Gastroesophageal sphincter (tissue), 4 donors: ENCODE results near the gene CDKL1. TPM values are rescaled to one million over a fixed set of nuclear protein-coding genes. Genes with fewer than 3 reads are reported as not detected.
"Not testable (repeated sequence)": the region's sequence is repeated elsewhere in the genome, so short reads cannot be mapped to it uniquely, and the experiment has no call there.

Experiments used
- ATAC-seq: fragments of 150-250 bp; one replicate; pipeline ENCODE4 v1.9.1; 2016; ENCODE audit warnings: mild to moderate bottlenecking, moderate library complexity
- H3K27ac ChIP-seq, 4 donors: fragments of 200-600 bp; sonication (generic) in 3 of 4; 1 replicate in 3 of 4; 2 replicates in 1 of 4; pipeline ENCODE4 v1.5.1; 2016 to 2019
- H3K27me3 ChIP-seq: fragments of 200-600 bp; sonication (generic); one replicate; pipeline ENCODE4 v1.5.1; 2019
- H3K36me3 ChIP-seq, 2 donors: fragments of 200-600 bp; sonication (generic); one replicate each; pipeline ENCODE4 v1.5.1; 2019; ENCODE audit warnings: control low read depth in 1 of 2
- H3K4me1 ChIP-seq, 3 donors: fragments of 200-600 bp; sonication (generic); 1 replicate in 2 of 3; 2 replicates in 1 of 3; pipeline ENCODE4 v1.5.1; 2016 to 2019; ENCODE audit warnings: control low read depth in 2 of 3
- H3K4me3 ChIP-seq, 2 donors: fragments of 200-600 bp; sonication (generic); one replicate each; pipeline ENCODE4 v1.5.1; 2019; ENCODE audit warnings: mild to moderate bottlenecking in 1 of 2, moderate library complexity in 1 of 2
- H3K9me3 ChIP-seq, 3 donors: fragments of 200-600 bp; sonication (generic); one replicate each; pipeline ENCODE4 v1.5.1; 2017 to 2019; ENCODE audit warnings: control low read depth in 2 of 3
- EP300 ChIP-seq: sonication (generic); formaldehyde crosslinking; IDR thresholded peaks from one replicate; pipeline ENCODE4 v1.6.1; 2017; ENCODE audit warnings: antibody characterized with exemption, mild to moderate bottlenecking
- POLR2A ChIP-seq, 2 donors: fragments of 450-650 bp; IDR thresholded peaks; one replicate each; pipeline ENCODE4 v1.6.1; 2017; ENCODE audit warnings: antibody characterized with exemption in 2 of 2, mild to moderate bottlenecking in 2 of 2, moderate library complexity in 1 of 2
- POLR2AphosphoS5 ChIP-seq: sonication (generic); formaldehyde crosslinking; IDR thresholded peaks from one replicate; pipeline ENCODE4 v1.6.1; 2017; ENCODE audit warnings: antibody characterized with exemption
- WGBS, 2 donors: methylation state at CpG; one replicate each; pipeline ENCODE4 v1.1.5; 2018; ENCODE audit warnings: low coverage in 1 of 2; 5-methylcytosine and 5-hydroxymethylcytosine counted together
- total RNA-seq, 4 donors: library from RNA; depleted of rRNA; stranded (reverse); fragments of >200 nt; gene quantifications; one replicate each; pipeline ENCODE4 v1.1.0, GENCODE V29; 2016
- TF ChIP-seq, protein P1 (sequence below), 4 experiments: fragments of 200-600 bp in 2 of 4; fragments of 450-650 bp in 2 of 4; sonication (generic) in 1 of 4; IDR thresholded peaks; one replicate each; pipeline ENCODE4 v1.5.1; 2017 to 2019; ENCODE audit warnings: antibody characterized with exemption in 4 of 4, mild to moderate bottlenecking in 2 of 4, moderate library complexity in 2 of 4

The CDKL1 gene
- total RNA-seq, 4 donors from 2014 or later, result 4.2 to 10.3 (median 6.2) TPM

- no peak for TF ChIP-seq POLR2AphosphoS5
- no peak for TF ChIP-seq POLR2A (IDR thresholded peaks at IDR 0.05)
- TF ChIP-seq, protein P1, sequence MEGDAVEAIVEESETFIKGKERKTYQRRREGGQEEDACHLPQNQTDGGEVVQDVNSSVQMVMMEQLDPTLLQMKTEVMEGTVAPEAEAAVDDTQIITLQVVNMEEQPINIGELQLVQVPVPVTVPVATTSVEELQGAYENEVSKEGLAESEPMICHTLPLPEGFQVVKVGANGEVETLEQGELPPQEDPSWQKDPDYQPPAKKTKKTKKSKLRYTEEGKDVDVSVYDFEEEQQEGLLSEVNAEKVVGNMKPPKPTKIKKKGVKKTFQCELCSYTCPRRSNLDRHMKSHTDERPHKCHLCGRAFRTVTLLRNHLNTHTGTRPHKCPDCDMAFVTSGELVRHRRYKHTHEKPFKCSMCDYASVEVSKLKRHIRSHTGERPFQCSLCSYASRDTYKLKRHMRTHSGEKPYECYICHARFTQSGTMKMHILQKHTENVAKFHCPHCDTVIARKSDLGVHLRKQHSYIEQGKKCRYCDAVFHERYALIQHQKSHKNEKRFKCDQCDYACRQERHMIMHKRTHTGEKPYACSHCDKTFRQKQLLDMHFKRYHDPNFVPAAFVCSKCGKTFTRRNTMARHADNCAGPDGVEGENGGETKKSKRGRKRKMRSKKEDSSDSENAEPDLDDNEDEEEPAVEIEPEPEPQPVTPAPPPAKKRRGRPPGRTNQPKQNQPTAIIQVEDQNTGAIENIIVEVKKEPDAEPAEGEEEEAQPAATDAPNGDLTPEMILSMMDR (IDR thresholded peaks at IDR 0.05), result no peak
- TF ChIP-seq EP300, result no peak
- Histone ChIP-seq H3K36me3 (peaks cover 0 to 8% of the 10 kb centered on the region in 2 donors), H3K27me3 (no peaks in the 10 kb centered on the region), H3K4me3 (no peak overlapping the region), H3K4me1 (no peaks in the 10 kb centered on the region), H3K27ac (no peak overlapping the region), H3K9me3 (no peaks in the 10 kb centered on the region)
- no peak for ATAC-seq
- 87 to 100% methylated on average over 2 to 4 of the region's 4 CpGs for WGBS, 2 donors
Observed at GRCh38 chr14:50357753-50358395, 38.8 kb downstream of the CDKL1 start.

DNA sequence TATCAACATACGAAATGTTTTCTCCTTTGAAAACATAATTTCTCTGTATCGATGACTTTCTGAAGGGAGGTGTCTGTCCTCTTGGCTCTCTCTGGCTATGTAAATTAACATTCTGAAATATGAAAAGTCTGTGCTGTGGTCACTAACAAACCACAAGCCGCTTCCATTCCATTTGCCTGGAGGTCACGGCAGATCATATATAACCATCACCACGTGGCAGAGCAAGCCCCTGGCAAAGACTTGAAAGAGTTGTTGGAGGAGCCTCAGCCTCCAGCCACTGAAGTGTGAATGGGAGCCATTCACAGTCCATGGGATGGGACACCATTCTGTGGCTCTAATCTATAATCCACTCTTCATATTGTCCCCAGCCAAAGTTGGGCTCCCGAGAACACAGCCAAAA is 39.6 kb downstream of the CDKL1 start:
- no peak overlapping the region for H3K27ac ChIP-seq
- 67 to 78% methylated on average over 6 of the region's 6 CpGs for WGBS, 2 donors
- H3K9me3 ChIP-seq, result no peaks in the 10 kb centered on the region
- no peak overlapping the region for H3K4me3 ChIP-seq
- H3K4me1 ChIP-seq, result no peaks in the 10 kb centered on the region
- ATAC-seq, result no peak
- no peaks in the 10 kb centered on the region for H3K27me3 ChIP-seq
- peaks cover 0 to 8% of the 10 kb centered on the region in 2 donors for H3K36me3 ChIP-seq
- TF ChIP-seq, protein P1 (IDR thresholded peaks at IDR 0.05), result no peak
- TF ChIP-seq POLR2A (IDR thresholded peaks at IDR 0.05) (no peak), EP300 (no peak), POLR2AphosphoS5 (no peak)

- H3K27me3 ChIP-seq, H3K27ac ChIP-seq, H3K9me3 ChIP-seq, ATAC-seq, H3K36me3 ChIP-seq, H3K4me1 ChIP-seq, H3K4me3 ChIP-seq: not testable (repeated sequence)
- 76 to 87% methylated on average over 3 of the region's 3 CpGs for WGBS, 2 donors
Observed at GRCh38 chr14:50356283-50356682, 40.4 kb downstream of the CDKL1 start.

DNA sequence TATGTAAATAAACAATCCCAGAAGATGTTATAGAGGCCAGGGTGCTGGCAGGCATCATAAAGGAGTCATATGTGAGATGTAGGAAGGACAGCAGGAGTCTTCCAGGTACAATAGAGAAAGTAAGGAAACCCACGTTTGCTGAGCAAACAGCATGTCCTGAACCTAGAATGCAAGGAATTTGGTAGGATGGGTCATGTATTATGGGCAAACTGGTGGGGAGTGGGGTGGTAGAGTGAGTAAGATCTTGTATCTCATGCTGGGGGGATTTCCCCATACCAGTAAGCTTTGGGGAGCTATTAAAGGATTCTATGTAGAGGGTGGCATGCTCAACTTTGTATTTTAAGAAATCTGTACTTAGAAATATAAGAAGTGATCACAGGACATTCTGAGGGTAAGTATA is 41.0 kb downstream of the CDKL1 start:
- Histone ChIP-seq H3K4me1 (no peaks in the 10 kb centered on the region), H3K27me3 (no peaks in the 10 kb centered on the region), H3K4me3 (no peak overlapping the region), H3K36me3 (peaks cover 0 to 8% of the 10 kb centered on the region in 2 donors), H3K27ac (no peak overlapping the region), H3K9me3 (no peaks in the 10 kb centered on the region)
- ATAC-seq, result no peak
- TF ChIP-seq, protein P1 (IDR thresholded peaks at IDR 0.05), result no peak
- no peak for TF ChIP-seq POLR2A (IDR thresholded peaks at IDR 0.05)
- no peak for TF ChIP-seq EP300
- TF ChIP-seq POLR2AphosphoS5, result no peak
- 88 to 100% methylated on average over 1 of the region's 1 CpG for WGBS, 2 donors

GRCh38 chr14:50354527-50354926 is 42.2 kb downstream of the CDKL1 start:
- WGBS, 2 donors, result 0 to 70% methylated on average over 1 of the region's 1 CpG
- Histone ChIP-seq H3K4me3 (no peak overlapping the region), H3K9me3 (no peaks in the 10 kb centered on the region), H3K27ac (no peak overlapping the region), H3K27me3 (no peaks in the 10 kb centered on the region), H3K4me1 (no peaks in the 10 kb centered on the region), H3K36me3 (peaks cover 0 to 8% of the 10 kb centered on the region in 2 donors)
- no peak for ATAC-seq
- TF ChIP-seq EP300 (no peak), POLR2A (IDR thresholded peaks at IDR 0.05) (no peak), POLR2AphosphoS5 (no peak)
- TF ChIP-seq, protein P1 (IDR thresholded peaks at IDR 0.05), result no peak
